Neural crest cell (in vitro differentiated cells): ENCODE data around the gene TCEA2. TPM values are rescaled to one million over a fixed set of nuclear protein-coding genes. Genes with fewer than 3 reads are reported as not detected.

Experiments used
- DNase-seq: peaks from one replicate; pipeline ENCODE4 v3.0.0; 2021; ENCODE audit warnings: low read depth, mixed read lengths, low spot score
- H3K27ac Mint-ChIP-seq: one replicate; pipeline ENCODE4 v1.8.0; 2021; ENCODE audit warnings: mild to moderate bottlenecking, mixed read lengths; ENCODE audit not compliant: unreplicated experiment
- H3K27me3 Mint-ChIP-seq: 2 replicates; pipeline ENCODE4 v1.8.0; 2021; ENCODE audit warnings: low read depth, mild to moderate bottlenecking, mixed read lengths
- H3K36me3 Mint-ChIP-seq: 2 replicates; pipeline ENCODE4 v1.8.0; 2021; ENCODE audit warnings: low read depth, mild to moderate bottlenecking, mixed read lengths
- H3K4me1 Mint-ChIP-seq: 2 replicates; pipeline ENCODE4 v1.8.0; 2021; ENCODE audit warnings: mixed read lengths
- H3K4me3 Mint-ChIP-seq: one replicate; pipeline ENCODE4 v1.8.0; 2021; ENCODE audit warnings: mild to moderate bottlenecking, mixed read lengths
- H3K9me3 Mint-ChIP-seq: 2 replicates; pipeline ENCODE4 v1.8.0; 2021; ENCODE audit warnings: mixed read lengths
- CTCF ChIP-seq: fragments of 200-600 bp; sonication (generic); conservative IDR thresholded peaks from 2 replicates; pipeline ENCODE4 v1.5.0; 2021; ENCODE audit warnings: antibody characterized with exemption, mild to moderate bottlenecking
- total RNA-seq: library from RNA; stranded (reverse); gene quantifications from 2 replicates; pipeline ENCODE4 v1.2.1, GENCODE V29; 2021

Gene TCEA2
- total RNA-seq, 1 donor from 2014 or later: 82.5 TPM

GRCh38 chr20:64071341-64072332 is 8.6 kb downstream of the TCEA2 start:
- Mint-ChIP-seq H3K27me3 (no peaks in the 10 kb centered on the region), H3K4me3 (no peak overlapping the region), H3K36me3 (no peaks in the 10 kb centered on the region), H3K27ac (no peak overlapping the region), H3K9me3 (no peaks in the 10 kb centered on the region), H3K4me1 (no peaks in the 10 kb centered on the region)
- DNase-seq: no peak
- TF ChIP-seq CTCF: no peak

- no peak for DNase-seq
- H3K4me3 Mint-ChIP-seq: no peak overlapping the region
- no peak overlapping the region for H3K27ac Mint-ChIP-seq
- no peaks in the 10 kb centered on the region for H3K27me3 Mint-ChIP-seq
- H3K4me1 Mint-ChIP-seq: no peaks in the 10 kb centered on the region
- no peaks in the 10 kb centered on the region for H3K36me3 Mint-ChIP-seq
- TF ChIP-seq CTCF: no peak
- H3K9me3 Mint-ChIP-seq: no peaks in the 10 kb centered on the region
Observed at GRCh38 chr20:64072498-64073063, 9.6 kb downstream of the TCEA2 start.

GRCh38 chr20:64073476-64074183 is 10.6 kb downstream of the TCEA2 start:
- Mint-ChIP-seq H3K36me3 (no peaks in the 10 kb centered on the region), H3K4me1 (peaks cover under 1% of the 10 kb centered on the region), H3K4me3 (no peak overlapping the region), H3K9me3 (no peaks in the 10 kb centered on the region), H3K27me3 (no peaks in the 10 kb centered on the region), H3K27ac (no peak overlapping the region)
- DNase-seq: no peak
- TF ChIP-seq CTCF: no peak

- Mint-ChIP-seq H3K9me3 (no peaks in the 10 kb centered on the region), H3K36me3 (no peaks in the 10 kb centered on the region), H3K27me3 (no peaks in the 10 kb centered on the region), H3K27ac (no peak overlapping the region), H3K4me1 (peaks cover 6% of the 10 kb centered on the region), H3K4me3 (no peak overlapping the region)
- DNase-seq: no peak
- no peak for TF ChIP-seq CTCF
Observed at GRCh38 chr20:64074184-64074789, 11.3 kb downstream of the TCEA2 start.

- no peaks in the 10 kb centered on the region for H3K27me3 Mint-ChIP-seq
- H3K36me3 Mint-ChIP-seq: no peaks in the 10 kb centered on the region
- H3K4me1 Mint-ChIP-seq: peaks cover 6% of the 10 kb centered on the region
- H3K9me3 Mint-ChIP-seq: no peaks in the 10 kb centered on the region
- no peak for TF ChIP-seq CTCF
- no peak overlapping the region for H3K4me3 Mint-ChIP-seq
- no peak overlapping the region for H3K27ac Mint-ChIP-seq
- no peak for DNase-seq
Observed at GRCh38 chr20:64074963-64075362, 12.0 kb downstream of the TCEA2 start.
